Right atrium auricular region (tissue), 2 donors: ENCODE measurements around the gene NRN1L. TPM values are rescaled to one million over a fixed set of nuclear protein-coding genes. Genes with fewer than 3 reads are reported as not detected.

ENCODE experiments used
- DNase-seq: peaks from one replicate; pipeline ENCODE4 v3.0.0-alpha.2; 2019; ENCODE audit warnings: low spot score
- H3K27ac ChIP-seq, 2 donors: fragments of 200-600 bp; sonication (generic); 1 replicate in 1 of 2; 2 replicates in 1 of 2; pipeline ENCODE4 v1.5.1; 2016 to 2019
- H3K27me3 ChIP-seq, 2 donors: fragments of 200-600 bp; sonication (generic); one replicate each; pipeline versions ENCODE4 v1.5.1 to v1.6.0; 2017 to 2019
- H3K36me3 ChIP-seq: fragments of 200-600 bp; sonication (generic); one replicate; pipeline ENCODE4 v1.5.1; 2016
- H3K4me1 ChIP-seq, 2 donors: fragments of 200-600 bp; sonication (generic); one replicate each; pipeline versions ENCODE4 v1.5.1 to v1.6.0; 2017 to 2019
- H3K4me3 ChIP-seq, 2 donors: fragments of 200-600 bp; sonication (generic); 1 replicate in 1 of 2; 2 replicates in 1 of 2; pipeline ENCODE4 v1.5.1; 2017 to 2019; ENCODE audit warnings: mild to moderate bottlenecking in 1 of 2, moderate library complexity in 1 of 2
- H3K9me3 ChIP-seq, 2 donors: fragments of 200-600 bp; sonication (generic); one replicate each; pipeline ENCODE4 v1.5.1; 2019
- CTCF ChIP-seq, 2 donors: fragments of 200-600 bp; sonication (generic); IDR thresholded peaks; one replicate each; pipeline ENCODE4 v1.5.1; 2019; ENCODE audit warnings: antibody characterized with exemption in 2 of 2
- total RNA-seq, 2 donors: library from RNA; depleted of rRNA; stranded (reverse); fragments of >200 nt; gene quantifications; one replicate each; pipeline ENCODE4 v1.1.0, GENCODE V29; 2016

Gene NRN1L
- total RNA-seq, 2 donors from 2014 or later: not detected

- Histone ChIP-seq H3K27me3 (no peaks in the 10 kb centered on the region), H3K4me1 (peaks cover 0 to 63% of the 10 kb centered on the region in 2 donors), H3K9me3 (no peaks in the 10 kb centered on the region), H3K36me3 (no peaks in the 10 kb centered on the region), H3K27ac (peak within 1 kb of the TSS; percentile 95), H3K4me3 (peak within 1 kb of the TSS; percentile 71 to 97)
- TF ChIP-seq CTCF (IDR thresholded peaks at IDR 0.05): no peak
- DNase-seq: peak; percentile 94
These were observed 38.2 kb upstream of the NRN1L start, which contains the start of gene NUTF2 for GRCh38 chr16:67846320-67847063. TSS of gene NUTF2 (plus strand) at chr16:67846933. CDS start at chr16:67865131, 18,198 bp downstream.

- Histone ChIP-seq H3K4me3 (peak within 1 kb of the TSS; percentile 71 to 97), H3K9me3 (no peaks in the 10 kb centered on the region), H3K36me3 (no peaks in the 10 kb centered on the region), H3K27me3 (no peaks in the 10 kb centered on the region), H3K27ac (peak within 1 kb of the TSS; percentile 95), H3K4me1 (peaks cover 0 to 61% of the 10 kb centered on the region in 2 donors)
- DNase-seq: no peak
- no peak for TF ChIP-seq CTCF (IDR thresholded peaks at IDR 0.05)
These were observed 37.4 kb upstream of the NRN1L start, which contains the start of gene CENPT for GRCh38 chr16:67847064-67847861. TSS of gene CENPT (minus strand) at chr16:67847693. CDS start at chr16:67833859, 13,834 bp downstream.

DNA sequence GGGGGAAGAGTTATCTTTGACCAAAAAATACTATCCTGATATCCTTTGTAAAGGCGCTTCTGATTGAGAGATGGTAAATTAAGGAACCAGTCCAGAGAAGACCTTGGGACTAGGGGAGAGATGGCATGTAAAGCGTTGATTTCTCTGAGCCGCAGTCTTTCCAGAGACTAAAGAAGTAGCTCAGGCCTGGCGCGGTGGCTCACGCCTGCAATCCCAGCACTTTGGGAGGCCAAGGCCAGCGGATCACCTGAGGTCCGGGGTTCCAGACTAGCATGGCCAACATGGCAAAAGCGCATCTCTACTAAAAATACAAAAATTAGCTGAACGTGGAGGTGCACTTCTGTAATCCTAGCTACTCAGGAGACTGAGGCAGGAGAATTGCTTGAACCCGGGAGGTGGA lies 36.6 kb upstream of the NRN1L start:
- Histone ChIP-seq H3K9me3 (no peaks in the 10 kb centered on the region), H3K36me3 (no peaks in the 10 kb centered on the region), H3K27ac (peak overlapping the region; percentile 95), H3K27me3 (no peaks in the 10 kb centered on the region), H3K4me1 (peaks cover 0 to 55% of the 10 kb centered on the region in 2 donors), H3K4me3 (peak overlapping the region; percentile 71 to 97)
- no peak for TF ChIP-seq CTCF (IDR thresholded peaks at IDR 0.05)
- no peak for DNase-seq

- Histone ChIP-seq H3K27me3 (no peaks in the 10 kb centered on the region), H3K9me3 (no peaks in the 10 kb centered on the region), H3K36me3 (no peaks in the 10 kb centered on the region), H3K4me3 (no peak overlapping the region), H3K4me1 (peaks cover 0 to 51% of the 10 kb centered on the region in 2 donors), H3K27ac (no peak overlapping the region)
- TF ChIP-seq CTCF (IDR thresholded peaks at IDR 0.05): no peak
- DNase-seq: no peak
These were observed 31.0 kb upstream of the NRN1L start for GRCh38 chr16:67853670-67854069.

- Histone ChIP-seq H3K4me1 (peaks cover 0 to 57% of the 10 kb centered on the region in 2 donors), H3K4me3 (no peak overlapping the region)
- DNase-seq: no peak
These were observed 28.9 kb upstream of the NRN1L start for GRCh38 chr16:67855789-67856188.

More at GRCh38 chr16:67855789-67856188, 28.9 kb upstream of the NRN1L start:
- H3K36me3 ChIP-seq: no peaks in the 10 kb centered on the region
- TF ChIP-seq CTCF (IDR thresholded peaks at IDR 0.05): no peak
- no peaks in the 10 kb centered on the region for H3K27me3 ChIP-seq
- no peaks in the 10 kb centered on the region for H3K9me3 ChIP-seq
- H3K27ac ChIP-seq: peak overlapping the region; percentile 86 to 95
